RPMI7951 (cell line): ENCODE measurements around the gene KLHL36. TPM values are rescaled to one million over a fixed set of nuclear protein-coding genes. Genes with fewer than 3 reads are reported as not detected.

Source experiments
- DNase-seq: peaks from one replicate; pipeline ENCODE4 v3.0.0-alpha.2; 2012; ENCODE audit warnings: low read depth
- total RNA-seq: library from RNA; depleted of rRNA; stranded (reverse); fragments of >200 nt; shearing (Covaris generic); gene quantifications from 2 replicates; pipeline ENCODE4 v1.2.3, GENCODE V29; 2014; rRNA removed

KLHL36 gene
- 28.4 and 39.2 TPM in 2 replicates for total RNA-seq

DNA sequence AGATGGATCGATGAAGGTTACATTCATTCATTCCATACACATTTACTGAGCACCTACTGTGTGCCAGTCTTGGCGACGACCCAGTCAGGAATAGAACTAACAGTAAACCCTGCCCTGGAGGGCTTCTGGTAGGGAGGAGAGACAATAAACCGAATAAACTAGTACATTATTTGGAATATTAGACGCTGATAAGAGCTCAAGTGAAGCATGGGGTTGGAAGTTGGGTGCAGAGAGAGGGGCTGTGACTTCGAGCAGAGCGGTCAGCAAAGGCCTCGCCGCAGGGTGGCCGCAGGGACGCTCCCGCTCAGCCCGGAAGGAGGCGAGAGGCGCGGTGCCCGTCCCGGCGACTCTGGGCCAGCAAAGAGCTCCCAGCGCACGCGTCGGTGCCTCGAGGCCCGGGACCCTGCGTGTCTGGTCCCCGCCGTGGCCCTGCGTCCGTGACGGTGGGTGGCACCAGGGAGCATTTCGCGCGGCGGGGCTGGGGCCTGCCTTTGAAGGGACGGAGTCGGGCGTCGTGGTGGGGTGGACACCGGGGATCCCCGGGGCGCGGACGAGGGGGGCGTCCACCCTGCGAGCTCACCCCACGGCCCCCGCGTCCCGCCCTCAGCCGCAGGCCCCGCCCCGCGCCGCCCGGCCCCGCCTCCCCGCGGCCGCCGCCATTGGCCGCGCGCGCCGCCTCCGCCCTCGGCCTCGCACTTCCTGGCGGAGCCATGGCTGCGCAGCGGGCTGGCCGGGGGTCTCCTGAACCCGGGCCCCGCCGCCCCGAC lies at the start of gene KLHL36:
Gene KLHL36 (plus strand): TSS at position 684 of the 767 bp plus-strand sequence. CDS start 2,357 bp downstream, outside the sequence.
- DNase-seq: peak; percentile 59

- peak; percentile 86 for DNase-seq
Measured at GRCh38 chr16:84599521-84600202, 48.6 kb upstream of the KLHL36 start.

DNA sequence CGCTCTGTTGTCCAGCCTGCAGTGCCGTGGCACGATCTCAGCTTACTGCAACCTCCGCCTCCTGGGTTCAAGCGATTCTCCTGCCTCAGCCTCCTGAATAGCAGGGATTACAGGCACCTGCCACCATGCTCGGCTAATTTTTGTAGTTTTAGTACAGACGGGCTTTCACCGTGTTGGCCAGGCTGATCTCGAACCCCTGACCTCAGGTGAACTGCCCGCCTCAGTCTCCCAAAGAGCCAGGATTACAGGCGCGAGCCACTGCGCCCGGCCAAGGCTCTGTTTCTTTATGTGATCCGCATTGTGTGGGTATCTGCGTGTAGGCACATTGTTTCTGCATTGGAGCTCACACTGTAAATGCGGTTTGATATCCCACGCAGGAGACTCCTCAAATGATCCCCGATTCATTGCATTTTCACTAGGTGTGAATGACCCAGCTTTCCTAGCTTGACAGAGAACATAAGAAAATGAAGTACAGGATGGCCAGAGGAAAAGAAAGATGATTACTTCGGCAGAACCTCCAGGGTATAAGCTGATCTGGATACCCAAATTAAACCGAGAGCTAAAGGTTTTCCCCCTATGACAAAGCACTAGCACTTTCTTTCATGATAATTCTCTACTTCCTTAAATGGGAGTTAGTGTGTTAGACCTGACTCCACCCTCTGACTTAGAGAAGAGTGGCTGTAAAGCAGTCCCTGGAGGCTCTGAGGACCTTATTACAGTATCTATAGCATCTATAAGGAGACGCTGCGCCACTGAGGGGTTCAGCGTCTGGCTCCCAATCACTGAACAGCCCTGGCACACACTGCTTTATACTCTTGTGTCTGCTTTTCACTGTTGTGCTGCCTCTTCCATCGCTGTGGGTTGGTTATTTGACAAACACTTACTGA lies 47.7 kb upstream of the KLHL36 start:
- DNase-seq: no peak

DNA sequence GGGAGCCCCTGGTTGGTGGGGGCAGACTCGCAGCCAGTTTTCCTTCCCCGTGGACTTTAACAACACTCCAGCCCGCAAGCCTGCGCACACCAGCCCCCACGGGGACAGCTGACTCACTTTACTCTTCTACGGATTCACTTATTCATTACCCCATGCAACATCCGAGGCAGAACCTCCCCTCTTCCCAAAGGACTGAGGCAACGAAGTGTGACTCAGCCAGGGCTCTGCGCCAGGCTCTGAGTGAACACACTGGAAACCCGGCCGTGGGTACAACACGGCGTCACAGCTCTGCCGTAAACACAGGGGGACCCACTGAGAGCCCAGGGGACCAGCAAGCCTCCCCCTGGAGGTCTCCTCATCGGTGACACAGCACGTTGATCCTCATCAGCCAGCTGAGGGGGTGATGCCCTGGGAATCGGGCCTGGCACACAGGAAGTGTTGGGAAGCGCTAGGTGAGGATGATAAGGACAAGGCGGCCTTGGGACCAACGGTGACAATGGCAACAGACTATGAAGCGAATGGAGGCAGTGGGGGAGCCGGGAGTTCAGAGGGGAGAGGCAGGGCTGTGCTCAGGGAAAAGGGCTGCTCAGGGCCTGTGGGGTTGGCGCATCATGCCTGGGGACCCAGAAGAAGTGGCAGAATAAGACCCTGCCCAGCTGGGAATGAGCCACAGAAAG lies 45.0 kb upstream of the KLHL36 start:
- DNase-seq: peak; percentile 95

GRCh38 chr16:84603940-84604339 lies 44.4 kb upstream of the KLHL36 start:
- DNase-seq: no peak

- DNase-seq: no peak
Measured at GRCh38 chr16:84604477-84605013, 43.8 kb upstream of the KLHL36 start.

- DNase-seq: no peak
Measured at GRCh38 chr16:84605339-84605848, 42.9 kb upstream of the KLHL36 start.

DNA sequence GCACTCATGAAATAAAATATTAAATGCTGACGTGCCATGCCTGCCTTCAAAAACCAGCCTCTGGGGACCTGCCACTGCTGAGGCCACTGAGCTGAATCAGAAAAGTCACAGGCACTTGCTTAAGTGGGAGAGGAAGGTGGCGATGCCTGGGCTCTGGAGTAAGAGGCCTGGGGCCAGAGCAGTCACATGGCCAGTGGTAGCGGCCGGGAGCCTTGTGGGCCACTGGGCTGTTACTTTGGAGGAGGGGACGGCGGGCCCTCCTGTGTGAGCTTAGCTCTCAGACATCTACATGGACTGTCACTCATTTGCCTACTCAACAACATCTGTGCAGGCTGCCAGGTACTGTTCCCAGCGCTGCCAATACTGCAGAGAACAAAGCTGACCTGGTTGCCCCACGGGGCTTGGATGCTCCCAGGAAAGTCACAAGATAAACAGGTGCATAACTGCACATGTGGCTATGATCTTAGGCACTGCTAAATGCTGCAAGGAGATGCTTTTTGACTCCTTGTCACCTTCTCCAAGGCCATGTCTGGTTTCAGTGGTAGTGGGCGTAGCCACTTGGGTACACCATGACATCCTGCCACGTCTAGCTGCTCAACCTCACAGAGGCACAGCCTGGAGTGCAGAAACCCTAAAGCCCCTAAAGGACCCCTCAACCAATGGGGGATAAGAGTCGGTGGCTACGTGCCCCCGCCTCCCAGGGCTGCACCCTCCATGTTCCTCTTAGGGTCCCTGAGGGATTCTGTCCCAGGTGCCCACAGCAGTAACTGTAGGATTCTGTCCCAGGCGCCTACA lies 42.0 kb upstream of the KLHL36 start:
- DNase-seq: no peak

DNA sequence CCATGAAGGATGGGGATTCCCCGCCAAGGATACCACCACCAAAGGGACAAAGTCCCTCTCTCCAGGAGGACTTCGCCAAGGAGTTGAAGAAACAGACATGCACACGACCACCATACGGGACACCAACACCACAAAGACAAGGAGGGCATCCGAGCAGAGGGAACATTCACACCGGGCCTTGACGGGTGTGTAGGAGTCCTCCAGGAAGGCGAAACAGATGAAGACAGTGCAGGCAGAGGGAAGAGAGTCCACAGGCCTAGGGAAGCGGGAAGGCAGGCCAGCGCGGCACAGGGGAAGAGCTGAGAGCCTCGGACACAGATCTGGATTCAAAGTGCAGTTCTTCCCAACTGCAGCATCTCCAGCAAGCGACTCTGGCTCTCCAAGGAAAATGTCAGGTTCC lies 41.2 kb upstream of the KLHL36 start:
- DNase-seq: no peak

- DNase-seq: no peak
Measured at GRCh38 chr16:84607694-84608093, 40.6 kb upstream of the KLHL36 start.

DNA sequence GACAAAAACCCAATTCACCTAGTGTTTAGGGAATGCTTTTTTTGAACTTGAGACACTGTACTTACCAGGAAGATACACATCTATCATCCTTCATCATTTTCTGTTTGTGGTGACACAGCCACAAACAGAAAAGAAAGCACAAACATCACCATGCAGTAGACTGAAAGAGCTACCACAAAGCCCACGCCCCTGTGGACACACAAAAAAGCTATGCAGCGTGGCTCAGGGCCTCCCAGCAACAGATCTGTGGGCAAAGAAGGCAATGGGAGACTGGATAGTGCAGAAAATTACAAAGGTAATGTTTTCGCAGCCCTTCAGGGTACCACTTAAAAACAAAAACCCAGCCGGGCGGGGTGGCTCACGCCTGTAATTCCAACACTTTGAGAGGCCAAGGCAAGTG lies 40.0 kb upstream of the KLHL36 start:
- no peak for DNase-seq

- DNase-seq: no peak
Measured at GRCh38 chr16:84609563-84610177, 38.6 kb upstream of the KLHL36 start.

DNA sequence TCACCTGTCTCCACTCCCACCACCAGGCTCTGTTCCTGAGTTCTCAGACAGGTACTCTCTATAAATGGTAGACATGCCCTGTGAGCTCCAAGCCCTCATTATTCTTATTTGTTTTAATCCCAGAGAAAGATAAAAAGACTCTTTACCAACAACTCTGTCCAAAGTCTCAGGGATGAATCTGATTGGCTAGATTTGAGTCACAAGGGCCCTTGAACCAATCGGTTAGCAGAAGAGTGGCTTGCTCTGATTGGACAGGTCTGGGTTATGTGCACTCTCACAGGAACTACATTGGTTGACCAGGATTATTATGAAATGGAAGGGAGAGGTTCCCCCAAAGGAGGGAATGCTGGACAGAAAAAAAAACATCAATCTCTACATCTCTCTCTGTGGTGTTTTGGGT lies 37.9 kb upstream of the KLHL36 start:
- DNase-seq: no peak

DNA sequence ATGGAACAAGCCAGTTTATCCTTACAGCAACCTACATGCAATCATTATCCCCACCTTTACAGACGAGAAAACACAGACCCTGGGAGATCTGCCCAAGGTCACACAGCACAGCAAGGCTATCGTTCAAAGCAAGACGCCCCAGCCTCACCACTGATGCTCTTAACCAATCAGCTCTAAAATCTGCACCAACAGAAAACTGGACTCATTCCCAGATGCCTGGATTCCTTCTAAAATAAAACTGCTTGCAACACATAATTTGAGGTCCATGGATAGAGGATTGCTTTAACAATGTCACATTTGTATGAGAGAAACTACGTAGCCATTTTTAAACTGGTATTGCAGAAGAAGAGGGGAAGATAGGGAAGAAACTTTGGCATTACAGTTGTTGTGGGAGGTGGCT lies 37.3 kb upstream of the KLHL36 start:
- DNase-seq: no peak

DNA sequence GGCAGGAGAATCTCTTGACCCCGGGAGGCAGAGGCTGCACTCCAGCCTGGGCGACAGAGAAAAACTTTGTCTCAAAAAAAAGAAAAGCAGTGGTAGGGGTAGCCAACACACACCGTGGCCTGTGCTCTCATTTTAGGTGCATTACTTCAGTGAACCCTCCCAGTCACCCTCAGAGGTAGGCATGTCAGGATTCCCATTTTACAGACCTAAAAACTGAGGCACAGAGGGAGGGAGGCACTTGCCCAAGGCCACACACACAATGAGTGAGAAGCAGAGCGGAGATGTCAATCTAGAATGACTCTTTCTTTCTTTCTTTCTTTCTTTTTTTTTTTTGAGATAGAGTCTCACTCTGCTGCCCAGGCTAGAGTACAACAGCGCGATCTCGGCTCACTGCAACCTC lies 35.6 kb upstream of the KLHL36 start:
- no peak for DNase-seq

DNA sequence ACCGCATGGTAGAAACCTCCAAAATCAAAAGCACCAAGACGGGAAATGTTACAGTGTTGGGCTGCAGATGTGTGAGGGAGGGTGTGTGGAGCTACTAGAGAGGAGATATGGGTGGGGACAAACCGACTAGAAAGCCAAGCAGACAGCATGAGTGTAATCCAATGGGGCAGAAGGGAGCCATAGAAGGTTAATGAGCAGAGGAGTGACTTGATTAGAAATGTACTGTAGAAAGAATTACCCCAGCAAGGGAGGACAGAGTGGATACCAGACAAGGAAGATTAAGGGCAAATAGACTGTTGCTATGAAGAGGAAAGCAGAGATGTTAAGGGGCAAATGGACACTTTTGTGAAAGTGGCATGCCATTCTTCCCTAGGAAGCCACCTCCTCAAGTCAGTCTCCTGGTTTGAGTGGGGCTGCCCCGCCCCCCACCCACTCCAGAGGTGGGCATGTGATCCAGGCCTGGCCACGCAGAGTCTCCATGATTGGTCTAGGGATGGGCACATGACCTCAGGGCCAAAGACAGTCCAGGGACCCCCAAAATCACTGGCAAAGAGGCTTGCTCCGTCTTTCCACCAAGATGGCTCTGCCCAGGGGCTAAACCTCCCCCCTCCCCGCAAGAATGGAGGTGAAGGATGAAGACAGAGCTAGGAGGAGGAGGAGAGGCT lies 34.8 kb upstream of the KLHL36 start:
- no peak for DNase-seq

- no peak for DNase-seq
Measured at GRCh38 chr16:84614073-84614459, 34.2 kb upstream of the KLHL36 start.

DNA sequence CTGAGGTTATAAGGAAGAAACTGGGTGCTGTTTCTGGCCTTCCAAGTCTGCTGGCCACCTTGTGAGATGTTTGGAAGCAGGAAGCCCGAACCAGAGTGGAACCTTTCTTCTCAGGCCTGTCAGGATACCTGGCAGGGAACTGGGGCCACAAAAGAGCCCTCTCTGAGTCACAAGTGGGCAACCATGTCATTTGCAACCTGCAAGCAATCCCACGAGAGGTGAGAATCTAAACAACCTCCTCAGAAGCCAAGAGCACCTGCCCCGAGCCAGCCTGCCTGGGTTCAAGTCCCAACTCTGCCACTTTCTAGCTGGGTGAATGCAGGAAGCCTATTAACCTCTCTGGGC lies 33.7 kb upstream of the KLHL36 start:
- DNase-seq: no peak

- no peak for DNase-seq
Measured at GRCh38 chr16:84614968-84615813, 33.1 kb upstream of the KLHL36 start.
